ENCODE measurements around the gene GABARAP. TPM values are rescaled to one million over a fixed set of nuclear protein-coding genes. Genes with fewer than 3 reads are reported as not detected.

GABARAP gene
- total RNA-seq, 1 experiment from 2014 or later, result 228 TPM

DNA sequence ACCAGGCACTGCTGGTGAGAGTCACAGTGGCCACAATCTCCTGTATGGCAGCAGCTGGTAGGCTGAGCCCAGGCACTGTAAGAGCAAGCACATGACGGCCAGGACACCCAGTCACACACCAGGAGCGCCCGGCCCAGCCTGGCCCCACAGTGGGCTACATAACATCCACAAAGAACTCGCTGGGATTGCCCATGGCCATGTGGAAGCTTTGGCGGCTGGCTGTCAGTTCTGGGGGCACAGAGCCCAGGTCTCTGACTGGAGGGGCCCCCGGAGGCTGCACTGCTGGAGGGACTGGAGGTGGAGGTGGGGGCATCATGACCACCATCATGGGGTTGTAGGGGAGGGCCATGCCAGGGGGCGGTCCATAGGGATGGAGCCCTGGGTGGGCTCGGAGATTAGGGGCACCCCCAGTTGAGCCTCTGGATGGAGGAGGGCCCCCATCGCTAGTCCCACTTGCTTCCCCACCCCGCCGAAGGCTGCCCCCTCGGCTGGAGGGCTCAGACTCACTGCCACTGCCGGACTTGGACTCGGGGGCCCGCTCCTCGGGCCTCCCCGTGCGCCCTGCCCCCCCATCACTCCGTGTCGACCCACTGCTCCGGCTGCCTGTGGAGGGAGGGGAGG lies 16.4 kb downstream of the GABARAP start (continued):
- TF ChIP-seq, protein P1, sequence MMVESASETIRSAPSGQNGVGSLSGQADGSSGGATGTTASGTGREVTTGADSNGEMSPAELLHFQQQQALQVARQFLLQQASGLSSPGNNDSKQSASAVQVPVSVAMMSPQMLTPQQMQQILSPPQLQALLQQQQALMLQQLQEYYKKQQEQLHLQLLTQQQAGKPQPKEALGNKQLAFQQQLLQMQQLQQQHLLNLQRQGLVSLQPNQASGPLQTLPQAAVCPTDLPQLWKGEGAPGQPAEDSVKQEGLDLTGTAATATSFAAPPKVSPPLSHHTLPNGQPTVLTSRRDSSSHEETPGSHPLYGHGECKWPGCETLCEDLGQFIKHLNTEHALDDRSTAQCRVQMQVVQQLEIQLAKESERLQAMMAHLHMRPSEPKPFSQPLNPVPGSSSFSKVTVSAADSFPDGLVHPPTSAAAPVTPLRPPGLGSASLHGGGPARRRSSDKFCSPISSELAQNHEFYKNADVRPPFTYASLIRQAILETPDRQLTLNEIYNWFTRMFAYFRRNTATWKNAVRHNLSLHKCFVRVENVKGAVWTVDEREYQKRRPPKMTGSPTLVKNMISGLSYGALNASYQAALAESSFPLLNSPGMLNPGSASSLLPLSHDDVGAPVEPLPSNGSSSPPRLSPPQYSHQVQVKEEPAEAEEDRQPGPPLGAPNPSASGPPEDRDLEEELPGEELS (CRISPR knock-in tag; IDR thresholded peaks at IDR 0.05), result no peak
- TF ChIP-seq RORB (CRISPR knock-in tag; IDR thresholded peaks at IDR 0.05) (no peak), GTF2I (CRISPR knock-in tag; conservative IDR thresholded peaks at IDR 0.05) (no peak), FOXP1 (CRISPR knock-in tag; IDR thresholded peaks at IDR 0.05; ENCODE audit: borderline replicate concordance) (no peak)
- TF ChIP-seq, protein P2, sequence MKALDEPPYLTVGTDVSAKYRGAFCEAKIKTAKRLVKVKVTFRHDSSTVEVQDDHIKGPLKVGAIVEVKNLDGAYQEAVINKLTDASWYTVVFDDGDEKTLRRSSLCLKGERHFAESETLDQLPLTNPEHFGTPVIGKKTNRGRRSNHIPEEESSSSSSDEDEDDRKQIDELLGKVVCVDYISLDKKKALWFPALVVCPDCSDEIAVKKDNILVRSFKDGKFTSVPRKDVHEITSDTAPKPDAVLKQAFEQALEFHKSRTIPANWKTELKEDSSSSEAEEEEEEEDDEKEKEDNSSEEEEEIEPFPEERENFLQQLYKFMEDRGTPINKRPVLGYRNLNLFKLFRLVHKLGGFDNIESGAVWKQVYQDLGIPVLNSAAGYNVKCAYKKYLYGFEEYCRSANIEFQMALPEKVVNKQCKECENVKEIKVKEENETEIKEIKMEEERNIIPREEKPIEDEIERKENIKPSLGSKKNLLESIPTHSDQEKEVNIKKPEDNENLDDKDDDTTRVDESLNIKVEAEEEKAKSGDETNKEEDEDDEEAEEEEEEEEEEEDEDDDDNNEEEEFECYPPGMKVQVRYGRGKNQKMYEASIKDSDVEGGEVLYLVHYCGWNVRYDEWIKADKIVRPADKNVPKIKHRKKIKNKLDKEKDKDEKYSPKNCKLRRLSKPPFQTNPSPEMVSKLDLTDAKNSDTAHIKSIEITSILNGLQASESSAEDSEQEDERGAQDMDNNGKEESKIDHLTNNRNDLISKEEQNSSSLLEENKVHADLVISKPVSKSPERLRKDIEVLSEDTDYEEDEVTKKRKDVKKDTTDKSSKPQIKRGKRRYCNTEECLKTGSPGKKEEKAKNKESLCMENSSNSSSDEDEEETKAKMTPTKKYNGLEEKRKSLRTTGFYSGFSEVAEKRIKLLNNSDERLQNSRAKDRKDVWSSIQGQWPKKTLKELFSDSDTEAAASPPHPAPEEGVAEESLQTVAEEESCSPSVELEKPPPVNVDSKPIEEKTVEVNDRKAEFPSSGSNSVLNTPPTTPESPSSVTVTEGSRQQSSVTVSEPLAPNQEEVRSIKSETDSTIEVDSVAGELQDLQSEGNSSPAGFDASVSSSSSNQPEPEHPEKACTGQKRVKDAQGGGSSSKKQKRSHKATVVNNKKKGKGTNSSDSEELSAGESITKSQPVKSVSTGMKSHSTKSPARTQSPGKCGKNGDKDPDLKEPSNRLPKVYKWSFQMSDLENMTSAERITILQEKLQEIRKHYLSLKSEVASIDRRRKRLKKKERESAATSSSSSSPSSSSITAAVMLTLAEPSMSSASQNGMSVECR (CRISPR knock-in tag; IDR thresholded peaks at IDR 0.05; ENCODE audit: borderline replicate concordance), result no peak
- TF ChIP-seq, protein P3, sequence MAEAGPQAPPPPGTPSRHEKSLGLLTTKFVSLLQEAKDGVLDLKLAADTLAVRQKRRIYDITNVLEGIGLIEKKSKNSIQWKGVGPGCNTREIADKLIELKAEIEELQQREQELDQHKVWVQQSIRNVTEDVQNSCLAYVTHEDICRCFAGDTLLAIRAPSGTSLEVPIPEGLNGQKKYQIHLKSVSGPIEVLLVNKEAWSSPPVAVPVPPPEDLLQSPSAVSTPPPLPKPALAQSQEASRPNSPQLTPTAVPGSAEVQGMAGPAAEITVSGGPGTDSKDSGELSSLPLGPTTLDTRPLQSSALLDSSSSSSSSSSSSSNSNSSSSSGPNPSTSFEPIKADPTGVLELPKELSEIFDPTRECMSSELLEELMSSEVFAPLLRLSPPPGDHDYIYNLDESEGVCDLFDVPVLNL (CRISPR knock-in tag; IDR thresholded peaks at IDR 0.05; ENCODE audit: borderline replicate concordance, low read depth), result no peak

DNA sequence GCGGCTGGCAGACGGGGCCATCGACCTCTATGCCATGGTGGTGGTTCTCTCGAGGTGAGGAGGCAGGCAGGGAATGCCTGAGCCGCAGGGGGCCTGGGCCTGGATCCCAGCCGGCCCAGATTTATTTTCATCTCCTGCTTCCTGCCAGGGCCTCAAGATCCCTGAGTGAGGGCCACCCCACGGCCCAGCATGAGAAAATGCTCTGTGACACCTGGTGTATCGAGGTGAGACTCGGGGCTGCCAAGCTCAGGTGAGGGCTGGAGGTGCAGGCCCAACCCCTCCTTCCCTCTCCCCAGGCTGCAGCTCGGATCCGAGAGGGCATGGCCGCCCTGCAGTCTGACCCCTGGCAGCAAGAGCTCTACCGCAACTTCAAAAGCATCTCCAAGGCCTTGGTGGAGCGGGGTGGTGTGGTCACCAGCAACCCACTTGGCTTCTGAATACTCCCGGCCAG lies 17.6 kb downstream of the GABARAP start:
- ATAC-seq (no peak), DNase-seq (ENCODE audit: low spot score) (peak; percentile 16)
- Mint-ChIP-seq H3K27me3 (ENCODE audit: low read depth) (no peaks in the 10 kb centered on the region), H3K4me1 (peaks cover 12% of the 10 kb centered on the region), H3K4me3 (no peak overlapping the region), H3K36me3 (peaks cover 37% of the 10 kb centered on the region), H3K27ac (no peak overlapping the region), H3K9me3 (no peaks in the 10 kb centered on the region)
- ChIA-PET CTCF (no interaction called here), POLR2A (interaction anchor here (1.3 kb wide), 1 partner anchor 9 kb away, joined by 4 read pairs; the partner anchor contains the start of gene DVL2)
- TF ChIP-seq, protein P4, sequence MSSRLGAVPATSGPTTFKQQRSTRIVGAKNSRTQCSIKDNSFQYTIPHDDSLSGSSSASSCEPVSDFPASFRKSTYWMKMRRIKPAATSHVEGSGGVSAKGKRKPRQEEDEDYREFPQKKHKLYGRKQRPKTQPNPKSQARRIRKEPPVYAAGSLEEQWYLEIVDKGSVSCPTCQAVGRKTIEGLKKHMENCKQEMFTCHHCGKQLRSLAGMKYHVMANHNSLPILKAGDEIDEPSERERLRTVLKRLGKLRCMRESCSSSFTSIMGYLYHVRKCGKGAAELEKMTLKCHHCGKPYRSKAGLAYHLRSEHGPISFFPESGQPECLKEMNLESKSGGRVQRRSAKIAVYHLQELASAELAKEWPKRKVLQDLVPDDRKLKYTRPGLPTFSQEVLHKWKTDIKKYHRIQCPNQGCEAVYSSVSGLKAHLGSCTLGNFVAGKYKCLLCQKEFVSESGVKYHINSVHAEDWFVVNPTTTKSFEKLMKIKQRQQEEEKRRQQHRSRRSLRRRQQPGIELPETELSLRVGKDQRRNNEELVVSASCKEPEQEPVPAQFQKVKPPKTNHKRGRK (CRISPR knock-in tag; IDR thresholded peaks at IDR 0.05; ENCODE audit: borderline replicate concordance), result no peak
- TF ChIP-seq, protein P2 (CRISPR knock-in tag; IDR thresholded peaks at IDR 0.05; ENCODE audit: borderline replicate concordance), result no peak
- TF ChIP-seq NR1H2 (CRISPR knock-in tag; IDR thresholded peaks at IDR 0.05) (no peak), GTF2I (CRISPR knock-in tag; conservative IDR thresholded peaks at IDR 0.05) (no peak), ZNF121 (CRISPR knock-in tag; IDR thresholded peaks at IDR 0.05) (no peak)
- TF ChIP-seq, protein P5, sequence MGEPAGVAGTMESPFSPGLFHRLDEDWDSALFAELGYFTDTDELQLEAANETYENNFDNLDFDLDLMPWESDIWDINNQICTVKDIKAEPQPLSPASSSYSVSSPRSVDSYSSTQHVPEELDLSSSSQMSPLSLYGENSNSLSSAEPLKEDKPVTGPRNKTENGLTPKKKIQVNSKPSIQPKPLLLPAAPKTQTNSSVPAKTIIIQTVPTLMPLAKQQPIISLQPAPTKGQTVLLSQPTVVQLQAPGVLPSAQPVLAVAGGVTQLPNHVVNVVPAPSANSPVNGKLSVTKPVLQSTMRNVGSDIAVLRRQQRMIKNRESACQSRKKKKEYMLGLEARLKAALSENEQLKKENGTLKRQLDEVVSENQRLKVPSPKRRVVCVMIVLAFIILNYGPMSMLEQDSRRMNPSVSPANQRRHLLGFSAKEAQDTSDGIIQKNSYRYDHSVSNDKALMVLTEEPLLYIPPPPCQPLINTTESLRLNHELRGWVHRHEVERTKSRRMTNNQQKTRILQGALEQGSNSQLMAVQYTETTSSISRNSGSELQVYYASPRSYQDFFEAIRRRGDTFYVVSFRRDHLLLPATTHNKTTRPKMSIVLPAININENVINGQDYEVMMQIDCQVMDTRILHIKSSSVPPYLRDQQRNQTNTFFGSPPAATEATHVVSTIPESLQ (CRISPR knock-in tag; IDR thresholded peaks at IDR 0.05), result no peak
- TF ChIP-seq, protein P6, sequence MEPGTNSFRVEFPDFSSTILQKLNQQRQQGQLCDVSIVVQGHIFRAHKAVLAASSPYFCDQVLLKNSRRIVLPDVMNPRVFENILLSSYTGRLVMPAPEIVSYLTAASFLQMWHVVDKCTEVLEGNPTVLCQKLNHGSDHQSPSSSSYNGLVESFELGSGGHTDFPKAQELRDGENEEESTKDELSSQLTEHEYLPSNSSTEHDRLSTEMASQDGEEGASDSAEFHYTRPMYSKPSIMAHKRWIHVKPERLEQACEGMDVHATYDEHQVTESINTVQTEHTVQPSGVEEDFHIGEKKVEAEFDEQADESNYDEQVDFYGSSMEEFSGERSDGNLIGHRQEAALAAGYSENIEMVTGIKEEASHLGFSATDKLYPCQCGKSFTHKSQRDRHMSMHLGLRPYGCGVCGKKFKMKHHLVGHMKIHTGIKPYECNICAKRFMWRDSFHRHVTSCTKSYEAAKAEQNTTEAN (CRISPR knock-in tag; IDR thresholded peaks at IDR 0.05), result no peak
- TF ChIP-seq, protein P7, sequence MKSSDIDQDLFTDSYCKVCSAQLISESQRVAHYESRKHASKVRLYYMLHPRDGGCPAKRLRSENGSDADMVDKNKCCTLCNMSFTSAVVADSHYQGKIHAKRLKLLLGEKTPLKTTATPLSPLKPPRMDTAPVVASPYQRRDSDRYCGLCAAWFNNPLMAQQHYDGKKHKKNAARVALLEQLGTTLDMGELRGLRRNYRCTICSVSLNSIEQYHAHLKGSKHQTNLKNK (CRISPR knock-in tag; IDR thresholded peaks at IDR 0.05), result no peak
- TF ChIP-seq, protein P8, sequence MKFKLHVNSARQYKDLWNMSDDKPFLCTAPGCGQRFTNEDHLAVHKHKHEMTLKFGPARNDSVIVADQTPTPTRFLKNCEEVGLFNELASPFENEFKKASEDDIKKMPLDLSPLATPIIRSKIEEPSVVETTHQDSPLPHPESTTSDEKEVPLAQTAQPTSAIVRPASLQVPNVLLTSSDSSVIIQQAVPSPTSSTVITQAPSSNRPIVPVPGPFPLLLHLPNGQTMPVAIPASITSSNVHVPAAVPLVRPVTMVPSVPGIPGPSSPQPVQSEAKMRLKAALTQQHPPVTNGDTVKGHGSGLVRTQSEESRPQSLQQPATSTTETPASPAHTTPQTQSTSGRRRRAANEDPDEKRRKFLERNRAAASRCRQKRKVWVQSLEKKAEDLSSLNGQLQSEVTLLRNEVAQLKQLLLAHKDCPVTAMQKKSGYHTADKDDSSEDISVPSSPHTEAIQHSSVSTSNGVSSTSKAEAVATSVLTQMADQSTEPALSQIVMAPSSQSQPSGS (CRISPR knock-in tag; IDR thresholded peaks at IDR 0.05; ENCODE audit: borderline replicate concordance, low read depth), result no peak

Data from WTC11 (cell line).